Stimulated activated CD4-positive, alpha-beta T cell treated with anti-CD3 and anti-CD28 coated beads, Interleukin-2, amount 100 ng/mL, for 24 hours (primary cell): ENCODE measurements around the gene CHL1.

Experiments
- DNase-seq, 2 donors: peaks; one replicate each; pipeline ENCODE4 v3.0.0-alpha.2; 2020

CHL1 gene

GRCh38 chr3:411226-411625, 214.7 kb downstream of the CHL1 start:
- DNase-seq = no peak

DNA sequence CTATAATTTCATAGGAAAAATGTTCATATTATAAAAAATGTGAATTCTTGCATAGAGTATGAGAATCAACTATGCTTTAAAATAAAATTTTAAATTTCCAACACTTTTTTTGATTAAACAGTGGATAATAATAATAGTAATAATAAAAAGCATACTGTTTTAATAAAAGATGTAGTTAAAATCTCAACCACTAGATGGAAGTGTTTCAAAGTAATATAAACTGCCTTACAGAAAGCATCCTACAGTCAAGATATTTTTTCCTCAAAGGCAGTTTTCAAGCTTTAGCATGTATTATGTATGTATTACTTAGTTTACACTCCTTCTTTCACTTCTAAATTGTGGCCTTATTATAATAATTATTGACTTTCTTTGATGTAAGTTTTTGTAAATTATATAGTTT, 217.5 kb downstream of the CHL1 start:
- no peak for DNase-seq

GRCh38 chr3:418239-418929, 221.8 kb downstream of the CHL1 start:
- no peak for DNase-seq

GRCh38 chr3:420584-420983, 224.0 kb downstream of the CHL1 start:
- no peak for DNase-seq

- no peak for DNase-seq
These were observed 228.5 kb downstream of the CHL1 start for GRCh38 chr3:425079-425478.

- no peak for DNase-seq
These were observed 229.5 kb downstream of the CHL1 start for GRCh38 chr3:426072-426471.

DNA sequence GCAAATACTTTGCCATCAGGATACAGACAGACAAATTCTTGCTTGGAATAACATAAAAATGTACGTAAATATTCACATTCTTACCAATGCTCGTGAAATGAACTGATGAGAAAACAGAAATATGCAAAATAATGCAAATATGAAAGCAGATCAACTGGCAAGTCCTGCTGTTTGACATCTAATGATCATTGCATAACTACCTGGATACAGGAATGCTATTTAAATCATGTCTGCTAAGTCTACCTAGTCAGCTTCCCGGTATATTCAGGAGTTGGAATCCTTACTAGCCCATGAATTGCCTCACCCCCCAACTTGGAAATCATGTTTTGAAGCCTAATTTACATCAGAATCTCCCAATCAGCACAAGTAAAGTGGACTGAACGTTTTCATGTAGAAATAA, 230.6 kb downstream of the CHL1 start:
- DNase-seq = no peak

GRCh38 chr3:430186-430585, 233.6 kb downstream of the CHL1 start:
- DNase-seq = no peak

- no peak for DNase-seq
These were observed 238.6 kb downstream of the CHL1 start for GRCh38 chr3:435161-435560.

GRCh38 chr3:436053-436452, 239.5 kb downstream of the CHL1 start:
- no peak for DNase-seq

- DNase-seq = no peak
These were observed 244.3 kb downstream of the CHL1 start for GRCh38 chr3:440826-441225.

DNA sequence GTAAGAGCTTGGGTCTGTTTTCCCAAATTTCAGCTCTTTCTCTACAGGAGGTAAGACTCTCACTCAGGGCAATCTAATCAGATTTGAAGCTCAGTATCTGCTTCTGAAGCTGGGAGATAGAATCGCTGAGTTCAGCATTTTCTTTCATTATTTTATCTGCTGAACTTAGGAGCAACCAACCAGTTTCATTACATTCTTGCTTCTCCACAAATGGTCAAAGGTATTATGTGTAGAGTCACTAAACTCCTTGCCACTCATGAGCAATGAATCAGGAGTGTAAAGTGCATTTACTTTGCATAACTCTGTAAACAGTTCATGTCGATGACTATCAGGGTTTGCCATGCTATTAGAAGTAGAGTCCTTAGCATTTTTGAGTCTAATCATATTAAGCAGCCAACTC, 249.4 kb downstream of the CHL1 start:
- DNase-seq = no peak

- no peak for DNase-seq
These were observed 251.1 kb downstream of the CHL1 start for GRCh38 chr3:447671-448070.

- DNase-seq = no peak
These were observed 253.1 kb downstream of the CHL1 start for GRCh38 chr3:449711-450110.

- no peak for DNase-seq
These were observed 255.7 kb downstream of the CHL1 start for GRCh38 chr3:452221-452620.

DNA sequence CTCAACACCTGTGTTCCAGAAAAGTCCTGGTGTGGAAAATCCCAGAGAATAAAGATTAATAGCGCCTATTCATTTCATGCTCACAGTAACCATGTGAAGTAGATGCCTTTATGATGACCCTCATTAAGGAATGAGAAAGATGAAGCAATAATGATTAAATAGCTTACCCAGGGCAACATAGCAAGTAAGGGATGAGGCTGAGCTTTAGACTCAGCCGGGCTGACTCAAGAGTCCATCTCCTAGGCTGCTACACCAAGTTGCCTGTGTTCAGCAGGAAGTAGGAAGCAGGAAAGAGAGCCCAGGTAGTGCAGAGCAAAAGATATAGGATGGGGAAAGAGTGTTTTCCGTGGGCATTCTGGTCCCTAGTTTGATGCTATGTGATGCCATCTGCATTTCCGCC, 256.5 kb downstream of the CHL1 start:
- no peak for DNase-seq

GRCh38 chr3:454986-455385, 258.4 kb downstream of the CHL1 start:
- no peak for DNase-seq

GRCh38 chr3:458124-458523, 261.6 kb downstream of the CHL1 start:
- DNase-seq = no peak

DNA sequence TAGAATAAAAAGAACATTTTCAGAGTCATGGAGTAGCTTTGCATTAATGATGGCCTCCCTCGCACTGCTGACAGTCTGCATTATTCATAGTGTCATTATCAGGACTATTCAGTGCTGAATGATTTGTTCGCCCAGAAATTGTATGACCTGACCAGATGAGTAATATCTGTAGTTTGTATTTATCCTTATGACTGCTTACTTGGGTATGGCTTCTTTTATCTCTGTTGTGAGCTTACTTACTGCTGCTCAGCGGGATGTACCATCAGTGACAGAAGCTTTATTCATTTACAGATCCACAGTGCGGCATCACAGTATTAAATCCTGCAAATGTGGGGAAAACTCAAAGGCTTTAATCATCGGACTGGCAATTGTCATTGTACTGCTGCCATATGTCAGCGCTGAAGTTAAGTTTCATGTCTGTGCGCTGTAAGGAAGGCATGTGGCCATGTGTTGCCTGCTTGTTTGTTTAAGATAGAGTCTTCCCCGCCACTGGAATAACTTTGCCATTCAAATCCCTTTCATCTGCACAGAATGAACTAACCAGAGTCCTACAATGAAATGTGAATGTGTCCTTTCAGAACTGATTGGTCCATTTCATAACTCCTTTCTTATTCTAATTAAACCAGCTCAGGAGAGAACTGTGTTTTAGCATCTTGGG, 262.2 kb downstream of the CHL1 start:
- no peak for DNase-seq
